ENCODE data around the gene RPS15. TPM values are rescaled to one million over a fixed set of nuclear protein-coding genes. Genes with fewer than 3 reads are reported as not detected.
A peak's percentile ranks its signal among the peaks of the same experiment; 100 is the strongest.

RPS15 gene
- total RNA-seq, 1 experiment from 2014 or later: 1,442 TPM

DNA sequence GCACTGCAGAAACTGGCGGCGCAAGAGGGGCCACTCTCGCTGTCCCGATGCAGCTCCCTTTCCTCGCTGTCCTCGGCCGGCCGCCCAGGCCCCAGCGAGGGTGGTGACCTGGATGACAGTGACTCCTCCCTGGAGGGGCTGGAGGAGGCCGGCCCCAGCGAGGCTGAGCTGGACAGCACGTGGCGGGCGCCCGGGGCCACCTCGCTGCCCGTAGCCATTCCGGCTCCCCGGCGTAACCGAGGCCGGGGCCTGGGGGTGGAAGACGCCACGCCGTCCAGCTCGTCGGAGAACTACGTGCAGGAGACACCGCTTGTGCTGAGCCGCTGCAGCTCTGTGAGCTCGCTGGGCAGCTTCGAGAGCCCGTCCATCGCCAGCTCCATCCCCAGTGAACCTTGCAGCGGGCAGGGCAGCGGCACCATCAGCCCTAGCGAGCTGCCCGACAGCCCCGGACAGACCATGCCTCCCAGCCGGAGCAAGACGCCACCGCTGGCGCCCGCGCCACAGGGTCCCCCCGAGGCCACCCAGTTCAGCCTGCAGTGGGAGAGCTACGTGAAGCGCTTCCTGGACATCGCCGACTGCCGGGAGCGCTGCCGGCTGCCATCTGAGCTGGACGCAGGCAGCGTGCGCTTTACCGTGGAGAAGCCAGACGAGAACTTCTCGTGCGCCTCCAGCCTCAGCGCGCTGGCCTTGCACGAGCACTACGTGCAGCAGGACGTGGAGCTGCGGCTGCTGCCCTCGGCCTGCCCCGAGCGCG, 28.4 kb downstream of the RPS15 start:
- Histone ChIP-seq H3K27me3 (replicated peaks) (peaks cover 49% of the 10 kb centered on the region), H3K9me3 (replicated peaks) (peaks cover 4% of the 10 kb centered on the region; the same call in 1 of the 2 replicates), H3K36me3 (0 out of 2 replicates have a peak, but pooled peaks cover 3% of the 10 kb centered on the region), H3K4me1 (replicated peaks) (peaks cover 34% of the 10 kb centered on the region), H3K27ac (no peak overlapping the region), H3K4me3 (no peak overlapping the region)
- no peak for DNase-seq (ENCODE audit: low read depth in 1 of 2, low spot score in 2 of 2)

DNA sequence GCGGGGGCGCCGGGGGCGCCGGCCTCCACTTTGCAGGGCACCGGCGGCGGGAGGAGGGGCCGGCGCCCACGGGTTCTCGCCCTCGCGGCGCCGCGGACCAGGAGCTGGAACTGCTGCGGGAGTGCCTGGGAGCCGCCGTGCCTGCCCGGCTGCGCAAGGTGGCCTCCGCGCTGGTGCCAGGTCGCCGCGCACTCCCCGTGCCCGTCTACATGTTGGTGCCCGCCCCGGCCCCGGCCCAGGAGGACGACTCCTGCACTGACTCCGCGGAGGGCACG, 29.0 kb downstream of the RPS15 start:
- Histone ChIP-seq H3K4me1 (replicated peaks) (peaks cover 34% of the 10 kb centered on the region), H3K9me3 (replicated peaks) (peaks cover 4% of the 10 kb centered on the region; the same call in 1 of the 2 replicates), H3K27me3 (replicated peaks) (peaks cover 54% of the 10 kb centered on the region), H3K27ac (no peak overlapping the region), H3K4me3 (no peak overlapping the region), H3K36me3 (0 out of 2 replicates have a peak, but pooled peaks cover 3% of the 10 kb centered on the region)
- DNase-seq (ENCODE audit: low read depth in 1 of 2, low spot score in 2 of 2): no peak

DNA sequence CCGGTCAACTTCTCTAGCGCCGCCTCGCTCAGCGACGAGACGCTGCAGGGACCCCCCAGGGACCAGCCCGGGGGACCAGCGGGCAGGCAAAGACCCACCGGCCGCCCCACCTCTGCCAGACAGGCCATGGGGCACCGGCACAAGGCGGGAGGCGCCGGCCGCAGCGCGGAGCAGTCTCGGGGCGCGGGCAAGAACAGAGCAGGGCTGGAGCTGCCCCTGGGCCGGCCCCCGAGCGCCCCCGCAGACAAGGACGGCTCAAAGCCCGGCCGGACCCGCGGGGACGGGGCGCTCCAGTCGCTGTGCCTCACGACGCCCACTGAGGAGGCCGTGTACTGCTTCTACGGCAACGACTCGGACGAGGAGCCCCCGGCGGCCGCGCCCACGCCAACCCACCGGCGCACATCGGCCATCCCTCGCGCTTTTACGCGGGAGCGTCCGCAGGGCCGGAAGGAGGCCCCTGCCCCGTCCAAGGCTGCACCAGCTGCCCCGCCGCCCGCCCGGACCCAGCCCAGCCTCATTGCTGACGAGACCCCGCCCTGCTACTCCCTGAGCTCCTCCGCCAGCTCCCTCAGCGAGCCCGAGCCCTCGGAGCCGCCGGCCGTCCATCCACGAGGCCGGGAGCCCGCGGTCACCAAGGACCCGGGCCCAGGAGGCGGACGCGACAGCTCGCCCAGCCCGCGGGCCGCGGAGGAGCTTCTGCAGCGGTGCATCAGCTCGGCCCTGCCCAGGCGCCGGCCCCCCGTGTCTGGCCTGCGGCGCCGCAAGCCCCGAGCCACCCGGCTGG, 29.5 kb downstream of the RPS15 start:
- Histone ChIP-seq H3K4me3 (no peak overlapping the region), H3K36me3 (0 out of 2 replicates have a peak, but pooled peaks cover 3% of the 10 kb centered on the region), H3K27me3 (replicated peaks) (peaks cover 59% of the 10 kb centered on the region), H3K4me1 (replicated peaks) (peaks cover 34% of the 10 kb centered on the region), H3K9me3 (replicated peaks) (peaks cover 4% of the 10 kb centered on the region; the same call in 1 of the 2 replicates), H3K27ac (no peak overlapping the region)
- DNase-seq (ENCODE audit: low read depth in 1 of 2, low spot score in 2 of 2): no peak

DNA sequence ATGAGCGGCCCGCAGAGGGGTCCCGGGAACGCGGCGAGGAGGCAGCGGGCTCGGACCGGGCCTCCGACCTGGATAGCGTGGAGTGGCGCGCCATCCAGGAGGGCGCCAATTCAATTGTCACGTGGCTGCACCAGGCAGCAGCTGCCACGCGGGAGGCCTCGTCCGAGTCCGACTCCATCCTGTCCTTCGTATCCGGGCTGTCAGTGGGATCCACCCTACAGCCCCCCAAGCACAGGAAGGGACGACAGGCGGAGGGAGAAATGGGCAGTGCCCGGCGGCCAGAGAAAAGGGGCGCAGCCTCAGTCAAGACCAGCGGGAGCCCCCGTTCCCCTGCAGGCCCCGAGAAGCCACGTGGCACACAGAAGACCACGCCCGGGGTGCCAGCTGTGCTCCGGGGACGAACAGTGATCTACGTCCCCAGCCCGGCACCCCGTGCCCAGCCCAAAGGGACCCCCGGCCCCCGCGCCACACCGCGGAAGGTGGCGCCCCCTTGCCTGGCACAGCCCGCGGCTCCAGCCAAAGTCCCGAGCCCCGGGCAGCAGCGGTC, 30.2 kb downstream of the RPS15 start:
- no peak overlapping the region for H3K27ac ChIP-seq
- H3K9me3 ChIP-seq (replicated peaks): peaks cover 4% of the 10 kb centered on the region; the same call in 1 of the 2 replicates
- H3K27me3 ChIP-seq (replicated peaks): peaks cover 62% of the 10 kb centered on the region
- H3K4me3 ChIP-seq: no peak overlapping the region
- DNase-seq (ENCODE audit: low read depth in 1 of 2, low spot score in 2 of 2): no peak
- H3K4me1 ChIP-seq (replicated peaks): peaks cover 34% of the 10 kb centered on the region
- 0 out of 2 replicates have a peak, but pooled peaks cover 3% of the 10 kb centered on the region for H3K36me3 ChIP-seq

DNA sequence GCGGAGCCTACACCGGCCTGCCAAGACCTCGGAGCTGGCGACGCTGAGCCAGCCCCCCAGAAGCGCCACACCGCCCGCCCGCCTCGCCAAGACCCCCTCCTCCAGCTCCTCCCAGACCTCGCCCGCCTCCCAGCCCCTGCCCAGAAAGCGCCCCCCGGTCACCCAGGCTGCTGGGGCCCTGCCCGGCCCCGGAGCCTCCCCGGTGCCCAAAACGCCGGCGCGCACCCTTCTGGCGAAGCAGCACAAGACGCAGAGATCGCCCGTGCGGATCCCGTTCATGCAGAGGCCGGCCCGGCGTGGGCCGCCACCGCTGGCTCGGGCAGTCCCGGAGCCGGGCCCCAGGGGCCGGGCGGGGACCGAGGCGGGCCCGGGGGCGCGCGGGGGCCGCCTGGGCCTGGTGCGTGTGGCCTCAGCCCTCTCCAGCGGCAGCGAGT, 30.6 kb downstream of the RPS15 start:
- Histone ChIP-seq H3K9me3 (replicated peaks) (peaks cover 4% of the 10 kb centered on the region; the same call in 1 of the 2 replicates), H3K36me3 (0 out of 2 replicates have a peak, but pooled peaks cover 3% of the 10 kb centered on the region), H3K4me3 (peak overlapping the region; percentile 11; the same call in 1 of the 2 replicates), H3K4me1 (replicated peaks) (peaks cover 34% of the 10 kb centered on the region), H3K27ac (no peak overlapping the region), H3K27me3 (replicated peaks) (peaks cover 62% of the 10 kb centered on the region)
- no peak for DNase-seq (ENCODE audit: low read depth in 1 of 2, low spot score in 2 of 2)

DNA sequence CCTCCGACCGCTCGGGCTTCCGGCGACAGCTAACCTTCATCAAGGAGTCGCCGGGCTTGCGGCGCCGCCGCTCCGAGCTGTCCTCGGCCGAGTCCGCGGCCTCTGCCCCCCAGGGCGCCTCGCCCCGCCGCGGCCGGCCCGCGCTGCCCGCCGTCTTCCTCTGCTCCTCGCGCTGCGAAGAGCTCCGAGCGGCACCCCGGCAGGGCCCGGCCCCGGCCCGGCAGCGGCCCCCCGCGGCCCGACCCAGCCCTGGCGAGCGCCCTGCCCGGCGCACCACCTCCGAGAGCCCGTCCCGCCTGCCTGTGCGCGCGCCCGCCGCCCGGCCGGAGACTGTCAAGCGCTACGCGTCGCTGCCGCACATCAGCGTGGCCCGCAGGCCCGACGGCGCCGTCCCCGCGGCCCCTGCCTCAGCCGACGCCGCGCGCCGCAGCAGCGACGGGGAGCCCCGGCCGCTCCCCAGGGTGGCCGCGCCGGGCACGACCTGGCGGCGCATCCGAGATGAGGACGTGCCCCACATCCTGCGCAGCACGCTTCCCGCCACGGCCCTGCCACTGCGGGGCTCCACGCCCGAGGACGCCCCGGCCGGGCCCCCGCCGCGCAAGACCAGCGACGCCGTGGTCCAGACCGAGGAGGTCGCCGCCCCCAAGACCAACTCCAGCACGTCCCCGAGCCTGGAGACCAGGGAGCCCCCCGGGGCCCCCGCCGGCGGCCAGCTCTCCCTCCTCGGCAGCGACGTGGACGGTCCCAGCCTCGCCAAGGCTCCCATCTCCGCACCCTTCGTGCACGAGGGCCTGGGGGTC, 31.3 kb downstream of the RPS15 start:
- Histone ChIP-seq H3K4me1 (replicated peaks) (peaks cover 34% of the 10 kb centered on the region), H3K36me3 (peaks cover 6% of the 10 kb centered on the region; the same call in 1 of the 2 replicates), H3K27me3 (replicated peaks) (peaks cover 62% of the 10 kb centered on the region), H3K9me3 (replicated peaks) (peaks cover 4% of the 10 kb centered on the region; the same call in 1 of the 2 replicates), H3K4me3 (peak overlapping the region; percentile 11; the same call in 1 of the 2 replicates), H3K27ac (no peak overlapping the region)
- DNase-seq (ENCODE audit: low read depth in 1 of 2, low spot score in 2 of 2): no peak

DNA sequence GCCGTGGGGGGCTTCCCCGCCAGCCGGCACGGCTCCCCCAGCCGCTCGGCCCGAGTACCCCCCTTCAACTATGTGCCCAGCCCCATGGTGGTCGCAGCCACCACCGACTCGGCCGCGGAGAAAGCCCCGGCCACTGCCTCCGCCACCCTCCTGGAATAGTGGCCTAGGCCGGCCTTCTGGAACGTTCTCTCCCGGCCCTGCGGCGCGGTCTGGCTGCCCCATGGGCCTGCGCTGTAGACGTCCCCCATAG, 31.8 kb downstream of the RPS15 start:
- no peak for DNase-seq (ENCODE audit: low read depth in 1 of 2, low spot score in 2 of 2)
- peaks cover 62% of the 10 kb centered on the region for H3K27me3 ChIP-seq (replicated peaks)
- H3K27ac ChIP-seq: no peak overlapping the region
- H3K36me3 ChIP-seq: peaks cover 11% of the 10 kb centered on the region; the same call in 1 of the 2 replicates
- H3K4me3 ChIP-seq: no peak overlapping the region
- H3K4me1 ChIP-seq (replicated peaks): peaks cover 34% of the 10 kb centered on the region
- peaks cover 4% of the 10 kb centered on the region; the same call in 1 of the 2 replicates for H3K9me3 ChIP-seq (replicated peaks)

DNA sequence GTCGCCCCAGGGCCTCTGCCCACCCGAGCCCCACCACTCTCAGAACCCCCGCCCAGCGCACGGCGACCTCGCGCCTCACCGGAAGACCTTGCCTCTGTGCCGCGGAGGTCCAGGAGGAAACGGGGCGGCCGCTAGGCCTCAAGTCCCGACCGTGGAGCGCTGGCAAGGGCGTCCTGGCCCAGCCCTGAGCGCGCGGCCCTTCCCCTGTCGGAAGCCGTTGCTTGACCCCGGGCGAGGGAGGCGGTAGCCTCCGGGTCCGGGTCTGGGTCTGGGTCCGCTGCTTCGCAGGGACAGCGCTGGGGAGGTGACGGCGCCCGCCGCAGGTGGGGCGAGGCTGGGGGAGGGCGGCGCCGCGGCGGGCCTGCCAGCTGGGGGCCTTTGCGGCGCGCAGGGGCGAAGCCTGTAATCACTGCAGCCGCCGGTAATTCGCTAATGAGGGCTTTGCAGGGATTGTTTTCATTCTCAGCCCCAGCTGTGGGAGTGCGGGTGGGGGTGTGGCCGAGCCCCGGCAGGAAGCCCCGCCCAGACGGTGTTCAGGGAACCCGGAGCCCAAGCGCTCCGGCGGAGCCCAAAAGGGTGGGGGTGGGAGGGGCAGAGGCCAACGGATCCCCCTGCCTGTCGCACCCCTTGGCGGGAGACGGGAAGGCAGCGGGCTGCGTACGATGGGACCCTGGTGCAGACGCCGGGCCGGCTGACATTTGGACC, 32.3 kb downstream of the RPS15 start:
- H3K9me3 ChIP-seq (replicated peaks): peaks cover 4% of the 10 kb centered on the region; the same call in 1 of the 2 replicates
- H3K4me1 ChIP-seq (replicated peaks): peaks cover 34% of the 10 kb centered on the region
- no peak overlapping the region for H3K4me3 ChIP-seq
- H3K36me3 ChIP-seq: peaks cover 12% of the 10 kb centered on the region; the same call in 1 of the 2 replicates
- no peak overlapping the region for H3K27ac ChIP-seq
- DNase-seq (ENCODE audit: low read depth in 1 of 2, low spot score in 2 of 2): no peak
- peaks cover 62% of the 10 kb centered on the region for H3K27me3 ChIP-seq (replicated peaks)

DNA sequence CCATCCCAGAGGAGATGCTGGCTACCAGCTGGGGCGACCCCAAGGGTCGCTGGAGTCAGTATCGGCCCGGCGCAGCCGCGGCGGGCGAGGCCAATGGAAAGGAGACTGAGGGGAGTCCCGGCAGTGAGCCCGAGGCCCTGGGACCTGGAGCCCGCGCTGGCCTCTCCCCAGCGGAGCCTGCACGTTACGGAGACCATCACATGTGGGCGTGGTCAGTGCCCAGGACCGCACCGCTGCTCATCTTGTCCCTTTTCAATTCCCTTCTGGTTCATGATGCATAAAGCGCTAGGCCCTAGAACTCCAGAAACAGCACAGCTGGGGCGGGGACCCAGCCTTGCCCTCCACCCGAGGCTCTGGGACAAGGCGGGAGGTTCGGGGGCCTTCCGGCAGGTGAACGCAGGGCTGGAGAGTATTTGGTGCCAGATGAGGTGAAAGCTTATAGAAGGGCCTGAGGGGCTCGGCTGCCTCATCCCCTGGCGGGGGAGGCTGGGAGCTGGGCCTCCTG, 32.9 kb downstream of the RPS15 start:
- Histone ChIP-seq H3K4me1 (replicated peaks) (peaks cover 34% of the 10 kb centered on the region), H3K36me3 (peaks cover 16% of the 10 kb centered on the region), H3K27me3 (replicated peaks) (peaks cover 62% of the 10 kb centered on the region), H3K27ac (no peak overlapping the region), H3K9me3 (replicated peaks) (peaks cover 4% of the 10 kb centered on the region; the same call in 1 of the 2 replicates), H3K4me3 (no peak overlapping the region)
- DNase-seq (ENCODE audit: low read depth in 1 of 2, low spot score in 2 of 2): peak in 1 of 2 experiments; percentile 14

DNA sequence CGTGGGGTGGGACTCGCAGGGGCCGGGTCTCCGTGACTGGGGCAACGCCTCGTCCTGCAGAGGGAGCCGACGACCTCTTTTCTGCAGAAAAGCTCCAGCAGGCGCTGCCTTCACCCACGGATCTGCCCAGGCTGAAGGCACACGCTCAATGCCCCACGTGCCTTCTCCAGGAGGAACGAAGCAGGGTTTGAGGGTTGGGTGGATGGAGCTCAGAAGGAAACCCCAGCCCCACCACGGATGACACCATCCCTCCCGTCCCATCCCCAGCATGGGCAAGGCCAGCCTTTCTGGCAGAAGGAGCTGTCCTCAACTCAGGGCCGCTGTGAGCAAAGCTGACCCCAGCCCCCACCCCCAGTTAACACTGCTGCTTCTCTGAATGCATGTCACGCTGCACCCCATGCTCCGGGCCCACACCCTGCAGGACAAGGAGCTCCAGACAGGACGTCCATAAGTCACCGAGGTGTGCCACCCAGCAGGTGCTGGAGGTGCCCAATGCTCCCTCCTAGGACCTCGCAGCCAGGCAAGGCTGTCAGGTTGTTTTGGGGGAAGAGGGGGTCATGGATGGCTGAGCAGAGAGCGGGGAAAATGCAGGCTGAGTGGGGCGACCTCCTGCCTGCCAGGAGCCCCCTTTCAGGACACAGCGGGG, 33.4 kb downstream of the RPS15 start:
- Histone ChIP-seq H3K9me3 (replicated peaks) (peaks cover 4% of the 10 kb centered on the region; the same call in 1 of the 2 replicates), H3K27ac (no peak overlapping the region), H3K27me3 (replicated peaks) (peaks cover 61% of the 10 kb centered on the region), H3K4me3 (no peak overlapping the region), H3K36me3 (peaks cover 21% of the 10 kb centered on the region), H3K4me1 (replicated peaks) (peaks cover 34% of the 10 kb centered on the region)
- DNase-seq (ENCODE audit: low read depth in 1 of 2, low spot score in 2 of 2): no peak

DNA sequence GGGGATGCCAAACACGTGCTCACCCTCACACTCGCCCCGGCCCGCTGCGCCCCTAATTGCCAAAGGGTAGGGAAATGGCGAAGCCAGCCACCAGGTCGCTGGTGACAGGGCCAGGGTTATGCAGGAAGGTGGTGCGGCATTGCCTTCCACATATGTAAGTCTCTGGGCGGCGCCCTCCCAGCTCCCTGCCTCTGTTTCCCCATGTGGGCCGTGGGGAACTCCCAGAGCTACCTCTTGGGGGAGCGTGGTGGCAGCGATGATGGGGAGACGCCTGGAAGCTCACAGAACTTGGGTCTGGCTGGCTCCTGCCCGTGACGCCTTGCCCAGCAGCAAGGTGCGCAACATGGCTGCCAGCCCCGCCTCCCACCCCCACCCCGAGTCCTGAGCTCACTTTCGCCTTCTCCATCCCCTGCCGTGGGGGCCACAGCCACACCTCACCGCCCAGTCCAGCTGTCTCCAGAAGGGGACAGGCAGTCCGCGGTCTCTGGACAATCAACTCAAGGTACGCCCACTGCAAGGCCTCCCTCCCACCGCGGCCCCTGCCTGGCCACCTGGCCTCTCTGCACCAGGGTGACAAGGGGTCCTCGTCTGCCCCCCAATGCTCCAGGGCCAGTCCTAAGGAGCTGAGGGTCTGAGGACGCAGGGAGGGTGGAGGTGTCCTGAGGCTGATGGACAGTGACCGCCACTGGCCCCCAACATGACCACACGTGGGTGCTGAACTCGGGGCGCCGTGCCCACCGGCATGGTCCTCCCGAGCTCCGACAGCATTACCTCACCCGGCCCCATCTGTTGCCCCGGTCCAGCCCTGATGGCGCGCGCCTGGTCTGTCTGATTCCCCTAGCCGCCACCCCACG, 34.3 kb downstream of the RPS15 start:
- H3K27ac ChIP-seq: no peak overlapping the region
- no peak for DNase-seq (ENCODE audit: low read depth in 1 of 2, low spot score in 2 of 2)
- peaks cover 53% of the 10 kb centered on the region for H3K27me3 ChIP-seq (replicated peaks)
- peaks cover 4% of the 10 kb centered on the region; the same call in 1 of the 2 replicates for H3K9me3 ChIP-seq (replicated peaks)
- H3K36me3 ChIP-seq: peaks cover 27% of the 10 kb centered on the region
- H3K4me1 ChIP-seq (replicated peaks): peaks cover 34% of the 10 kb centered on the region
- H3K4me3 ChIP-seq: no peak overlapping the region
